ENCODE results near the gene TMEM40. TPM values are rescaled to one million over a fixed set of nuclear protein-coding genes. Genes with fewer than 3 reads are reported as not detected.
"Not testable (repeated sequence)": the region's sequence is repeated elsewhere in the genome, so short reads cannot be mapped to it uniquely, and the experiment has no call there.

TMEM40 gene
- total and polyA plus RNA-seq, 2 donors (not counting 1 experiment from before 2014, with no cell fraction given) = 0.33 TPM; not detected in 1

DNA sequence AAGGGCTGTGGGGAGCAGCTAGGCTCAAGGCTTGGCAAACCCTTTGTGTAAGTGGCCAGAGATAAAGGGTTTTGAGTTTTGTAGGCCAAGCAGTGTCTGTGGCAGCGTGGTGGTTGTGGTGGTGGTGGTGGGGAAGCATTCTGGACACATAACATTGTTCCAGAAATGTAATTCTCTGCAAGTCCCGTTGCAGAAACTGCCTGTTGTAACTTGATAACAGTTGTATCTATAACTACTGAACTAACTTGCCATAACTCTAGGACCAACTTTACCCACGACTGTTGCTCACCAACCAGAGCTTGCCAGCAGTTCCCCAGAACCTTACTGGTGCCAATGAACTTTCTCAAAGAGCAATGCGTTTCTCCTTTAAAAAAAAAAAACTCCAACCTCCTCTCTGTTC is 18.1 kb upstream of the TMEM40 start:
- Mint-ChIP-seq H3K4me1 (peaks cover 10% of the 10 kb centered on the region), H3K9me3 (ENCODE audit: insufficient read depth) (no peaks in the 10 kb centered on the region), H3K27ac (no peak overlapping the region), H3K27me3 (peaks cover 21% of the 10 kb centered on the region), H3K4me3 (no peak overlapping the region)
- Histone ChIP-seq H3K4me1 (ENCODE audit: control insufficient read depth in 2 of 2, insufficient read depth in 2 of 2, low read length in 2 of 2) (peaks cover 0 to 5% of the 10 kb centered on the region in 2 donors), H3K27me3 (replicated peaks in 1 of 4; ENCODE audit: control extremely low read depth in 1 of 4, control insufficient read depth in 3 of 4, insufficient read depth in 4 of 4, low read length in 3 of 4) (peaks cover 0 to 20% (median 0%) of the 10 kb centered on the region in 4 experiments), H3K9ac (ENCODE audit: low read length) (no peak overlapping the region), H3K27ac (ENCODE audit: low read length in 2 of 2) (no peak overlapping the region), H3K36me3 (replicated peaks in 1 of 2; ENCODE audit: control extremely low read depth in 1 of 2, control insufficient read depth in 1 of 2, extremely low read depth in 1 of 2, insufficient read depth in 2 of 2, low read length in 1 of 2) (no peaks in the 10 kb centered on the region), H2AFZ (ENCODE audit: insufficient read depth, low read depth, low read length, poor library complexity, severe bottlenecking) (no peak overlapping the region), H3K4me2 (replicated peaks; ENCODE audit: low read depth, low read length, poor library complexity, severe bottlenecking) (no peak overlapping the region), H3K9me3 (ENCODE audit: control extremely low read depth in 1 of 3, control insufficient read depth in 2 of 3, insufficient read depth in 1 of 3, low read length in 2 of 3) (peaks cover 0 to 21% (median 15%) of the 10 kb centered on the region in 3 donors), H3K4me3 (ENCODE audit: control extremely low read depth in 1 of 5, extremely low read depth in 1 of 5, insufficient read depth in 1 of 5, low read depth in 2 of 5, low read length in 4 of 5) (no peak overlapping the region), H3K79me2 (ENCODE audit: control insufficient read depth, insufficient read depth, low read length) (no peaks in the 10 kb centered on the region), H4K20me1 (ENCODE audit: control insufficient read depth, insufficient read depth, low read length, poor library complexity, severe bottlenecking) (no peaks in the 10 kb centered on the region)
- CTCF ChIA-PET = no interaction called here
- no peak for DNase-seq
- intact Hi-C loops (cut with micrococcal nuclease) = no loop called here
- POLR2A ChIA-PET = no interaction called here
- TF ChIP-seq, protein P1, sequence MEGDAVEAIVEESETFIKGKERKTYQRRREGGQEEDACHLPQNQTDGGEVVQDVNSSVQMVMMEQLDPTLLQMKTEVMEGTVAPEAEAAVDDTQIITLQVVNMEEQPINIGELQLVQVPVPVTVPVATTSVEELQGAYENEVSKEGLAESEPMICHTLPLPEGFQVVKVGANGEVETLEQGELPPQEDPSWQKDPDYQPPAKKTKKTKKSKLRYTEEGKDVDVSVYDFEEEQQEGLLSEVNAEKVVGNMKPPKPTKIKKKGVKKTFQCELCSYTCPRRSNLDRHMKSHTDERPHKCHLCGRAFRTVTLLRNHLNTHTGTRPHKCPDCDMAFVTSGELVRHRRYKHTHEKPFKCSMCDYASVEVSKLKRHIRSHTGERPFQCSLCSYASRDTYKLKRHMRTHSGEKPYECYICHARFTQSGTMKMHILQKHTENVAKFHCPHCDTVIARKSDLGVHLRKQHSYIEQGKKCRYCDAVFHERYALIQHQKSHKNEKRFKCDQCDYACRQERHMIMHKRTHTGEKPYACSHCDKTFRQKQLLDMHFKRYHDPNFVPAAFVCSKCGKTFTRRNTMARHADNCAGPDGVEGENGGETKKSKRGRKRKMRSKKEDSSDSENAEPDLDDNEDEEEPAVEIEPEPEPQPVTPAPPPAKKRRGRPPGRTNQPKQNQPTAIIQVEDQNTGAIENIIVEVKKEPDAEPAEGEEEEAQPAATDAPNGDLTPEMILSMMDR (IDR thresholded peaks at IDR 0.05) = no peak
- TF ChIP-seq EZH2 (IDR thresholded peaks at IDR 0.05; ENCODE audit: borderline replicate concordance, insufficient read depth, low read depth, low read length, poor library complexity, severe bottlenecking) = no peak
- no peak for ATAC-seq (ENCODE audit: low read depth)
- 70% methylated on average over 2 of the region's 4 CpGs for WGBS (ENCODE audit: insufficient coverage)

DNA sequence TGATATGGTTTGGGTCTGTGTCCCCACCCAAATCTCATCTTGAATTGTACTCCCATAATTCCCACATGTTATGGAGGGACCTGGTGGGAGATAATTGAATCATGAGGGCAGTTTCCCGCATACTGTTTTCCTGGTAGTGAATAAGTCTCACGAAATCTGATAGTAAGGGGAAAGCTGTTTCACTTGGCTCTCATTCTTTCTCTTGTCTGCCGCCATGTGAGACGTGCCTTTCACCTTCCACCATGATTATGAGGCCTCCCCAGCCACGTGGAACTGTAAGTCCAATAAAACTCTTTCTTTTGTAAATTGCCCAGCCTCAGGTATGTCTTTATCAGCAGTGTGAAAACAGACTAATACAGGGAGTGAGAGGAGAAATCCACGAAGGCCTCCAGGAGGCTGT is 16.9 kb upstream of the TMEM40 start:
- H3K27me3 Mint-ChIP-seq = peaks cover 17% of the 10 kb centered on the region
- H3K4me1 Mint-ChIP-seq; H3K4me1 ChIP-seq (ENCODE audit: control insufficient read depth in 2 of 2, insufficient read depth in 2 of 2, low read length in 2 of 2); H4K20me1 ChIP-seq (ENCODE audit: control insufficient read depth, insufficient read depth, low read length, poor library complexity, severe bottlenecking); H3K4me2 ChIP-seq (replicated peaks; ENCODE audit: low read depth, low read length, poor library complexity, severe bottlenecking); CTCF ChIA-PET; H3K27ac ChIP-seq (ENCODE audit: low read length in 2 of 2); H3K27ac Mint-ChIP-seq; H3K9ac ChIP-seq (ENCODE audit: low read length); POLR2A ChIA-PET; H3K79me2 ChIP-seq (ENCODE audit: control insufficient read depth, insufficient read depth, low read length); H3K4me3 Mint-ChIP-seq; H2AFZ ChIP-seq (ENCODE audit: insufficient read depth, low read depth, low read length, poor library complexity, severe bottlenecking); H3K36me3 ChIP-seq (replicated peaks in 1 of 2; ENCODE audit: control extremely low read depth in 1 of 2, control insufficient read depth in 1 of 2, extremely low read depth in 1 of 2, insufficient read depth in 2 of 2, low read length in 1 of 2); intact Hi-C loops (cut with micrococcal nuclease); DNase-seq; H3K4me3 ChIP-seq (ENCODE audit: control extremely low read depth in 1 of 5, extremely low read depth in 1 of 5, insufficient read depth in 1 of 5, low read depth in 2 of 5, low read length in 4 of 5); ATAC-seq (ENCODE audit: low read depth); H3K9me3 Mint-ChIP-seq (ENCODE audit: insufficient read depth): not testable (repeated sequence)
- Histone ChIP-seq H3K27me3 (replicated peaks in 1 of 4; ENCODE audit: control extremely low read depth in 1 of 4, control insufficient read depth in 3 of 4, insufficient read depth in 4 of 4, low read length in 3 of 4) (peaks cover 0 to 20% (median 0%) of the 10 kb centered on the region in 4 experiments), H3K9me3 (ENCODE audit: control extremely low read depth in 1 of 3, control insufficient read depth in 2 of 3, insufficient read depth in 1 of 3, low read length in 2 of 3) (peaks cover 0 to 21% (median 15%) of the 10 kb centered on the region in 3 donors)
- no CpG with 5 or more reads among the region's 6 CpGs for WGBS (ENCODE audit: insufficient coverage)

Measured in B cell (primary cell).